NB4 (cell line): ENCODE results near the gene ST8SIA6.

Experiments
- CTCF ChIP-seq: IDR thresholded peaks from one replicate; pipeline ENCODE4 v1.5.1; 2012; ENCODE audit warnings: low read depth, low read length
- MYC ChIP-seq: IDR thresholded peaks from 2 replicates; pipeline ENCODE4 v1.6.1; 2011; ENCODE audit warnings: low read depth, low read length
- POLR2A ChIP-seq: IDR thresholded peaks from 2 replicates; pipeline ENCODE4 v1.6.1; 2011; ENCODE audit warnings: mild to moderate bottlenecking; ENCODE audit not compliant: insufficient read length; ENCODE audit errors: extremely low read depth
- TF ChIP-seq, protein P1 (sequence below): IDR thresholded peaks from 2 replicates; pipeline ENCODE4 v1.6.1; 2011; ENCODE audit warnings: low read depth, low read length

- TF ChIP-seq CTCF (no peak), POLR2A (no peak), MYC (no peak)
- TF ChIP-seq, protein P1, sequence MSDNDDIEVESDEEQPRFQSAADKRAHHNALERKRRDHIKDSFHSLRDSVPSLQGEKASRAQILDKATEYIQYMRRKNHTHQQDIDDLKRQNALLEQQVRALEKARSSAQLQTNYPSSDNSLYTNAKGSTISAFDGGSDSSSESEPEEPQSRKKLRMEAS, result no peak
These were observed 72.8 kb downstream of the ST8SIA6 start for GRCh38 chr10:17381502-17382142.
